HepG2 (cell line): ENCODE data around the gene ADGRL3. TPM values are rescaled to one million over a fixed set of nuclear protein-coding genes. Genes with fewer than 3 reads are reported as not detected.

Experiments used
- ATAC-seq: fragments of 200-7000 bp; cut with Tn5 transposase; 3 replicates; pipeline ENCODE4 v1.9.1; 2020; ENCODE audit warnings: mild to moderate bottlenecking, moderate library complexity
- BruUV-seq: library from RNA; stranded (reverse); fragments of 400-500 nt; replicated peaks from 2 replicates; lab custom pipeline; 2021; lab: Mats Ljungman, UMichigan
- CTCF ChIA-PET: fragments of 300-600 bp; formaldehyde crosslinking; extraction: SDS; loops from one replicate; lab custom pipeline; 2021; ENCODE audit warnings: low total read pairs, inconsistent platforms, low intra/inter-chr PET ratio; lab: Yijun Ruan, JAX
- POLR2A ChIA-PET: fragments of 350-600 bp; sonication (Branson Sonifier 250); formaldehyde crosslinking; loops from one replicate; lab custom pipeline; 2020; ENCODE audit warnings: antibody characterized with exemption, inconsistent platforms; lab: Yijun Ruan, JAX
- DNase-seq: peaks from one replicate; pipeline ENCODE4 v3.0.0-alpha.2; 2015; ENCODE audit warnings: low spot score
- FAIRE-seq: peaks from 3 replicates; lab custom pipeline; 2011; peaks lifted over from hg19 to GRCh38; lab: Jason Lieb, UNC
- H2AFZ ChIP-seq: one replicate; pipeline ENCODE4 v1.6.1; 2011; ENCODE audit warnings: low read length, inconsistent platforms
- H3K27ac ChIP-seq: fragments of 300-600 bp; 3 replicates; pipeline ENCODE4 v1.8.0; 2011; ENCODE audit warnings: mixed run types, mild to moderate bottlenecking, mixed read lengths, low read length, inconsistent platforms; ENCODE audit not compliant: insufficient read depth; ENCODE audit errors: extremely low read length
- H3K27me3 ChIP-seq, 2 experiments: fragments of 200-600 bp in 1 of 2; 2 replicates in 1 of 2; 3 replicates in 1 of 2; pipeline versions ENCODE4 v1.6.0 to v1.8.0; 2011; ENCODE audit warnings: low read length in 2 of 2, mild to moderate bottlenecking in 2 of 2, moderate library complexity in 2 of 2, inconsistent platforms in 1 of 2; ENCODE audit not compliant: insufficient read depth in 2 of 2, control insufficient read depth in 1 of 2
- H3K36me3 ChIP-seq, 2 experiments: fragments of 200-600 bp in 1 of 2; replicated peaks in 1 of 2; 2 replicates in 1 of 2; 3 replicates in 1 of 2; pipeline versions ENCODE4 v1.5.1 to v1.8.0; 2011; ENCODE audit warnings: low read length in 2 of 2, inconsistent platforms in 1 of 2; ENCODE audit not compliant: insufficient read depth in 2 of 2, control insufficient read depth in 1 of 2
- H3K4me1 ChIP-seq: 2 replicates; pipeline ENCODE4 v1.5.1; 2012; ENCODE audit warnings: low read length, inconsistent platforms; ENCODE audit not compliant: insufficient read depth
- H3K4me2 ChIP-seq: 2 replicates; pipeline ENCODE4 v1.6.0; 2011; ENCODE audit warnings: low read depth, low read length, inconsistent platforms
- H3K4me3 ChIP-seq, 3 experiments: fragments of 200-600 bp in 1 of 3; sonication (generic), shearing (Covaris generic) in 1 of 3; replicated peaks in 1 of 3; 2 replicates each; pipeline ENCODE4 v1.5.1; 2011 to 2016; ENCODE audit warnings: low read length in 3 of 3, inconsistent platforms in 2 of 3, low read depth in 2 of 3, mild to moderate bottlenecking in 2 of 3, control low read depth in 1 of 3, mixed read lengths in 1 of 3; ENCODE audit not compliant: insufficient read depth in 1 of 3
- H3K79me2 ChIP-seq: one replicate; pipeline ENCODE4 v1.6.1; 2011; ENCODE audit warnings: low read length, inconsistent platforms; ENCODE audit not compliant: insufficient read depth
- H3K9ac ChIP-seq: 2 replicates; pipeline ENCODE4 v1.6.0; 2011; ENCODE audit warnings: mild to moderate bottlenecking, low read depth, low read length, inconsistent platforms; ENCODE audit not compliant: insufficient read depth
- H3K9me3 ChIP-seq: 2 replicates; pipeline ENCODE4 v1.5.1; 2012; ENCODE audit warnings: mild to moderate bottlenecking, low read length
- H4K20me1 ChIP-seq: 2 replicates; pipeline ENCODE4 v1.6.0; 2011; ENCODE audit warnings: inconsistent platforms, mild to moderate bottlenecking, low read length, moderate library complexity; ENCODE audit not compliant: insufficient read depth
- CHD2 ChIP-seq: IDR thresholded peaks from 2 replicates; pipeline ENCODE4 v1.6.1; 2011; ENCODE audit warnings: low read depth, low read length, improper control_type of control experiment
- RBAK ChIP-seq: sonication (generic); formaldehyde crosslinking; IDR thresholded peaks from 2 replicates; pipeline ENCODE4 v1.5.1; 2020; ENCODE audit warnings: mild to moderate bottlenecking, missing genetic modification reagents
- RCOR2 ChIP-seq: IDR thresholded peaks from 2 replicates; pipeline ENCODE4 v1.6.1; 2016; ENCODE audit warnings: missing biosample characterization, missing genetic modification reagents
- ZSCAN20 ChIP-seq: sonication (generic); formaldehyde crosslinking; IDR thresholded peaks from 2 replicates; pipeline ENCODE4 v1.4.0; 2020; ENCODE audit warnings: missing genetic modification reagents, mild to moderate bottlenecking, borderline replicate concordance
- WGBS: methylation state at CpG from one replicate; pipeline ENCODE4 v1.1.6; 2017; ENCODE audit warnings: low lambda C conversion rate; 5-methylcytosine and 5-hydroxymethylcytosine counted together
- in situ Hi-C: cut with HindIII; loops from 2 replicates; pipeline ENCODE4 v1.10.0; 2017; ENCODE audit warnings: low pct_unique_long_range_greater_than_20kb; ENCODE audit not compliant: extremely low pct_ligation_motif_present
- intact Hi-C: fragments of 100-400 bp; cut with micrococcal nuclease; formaldehyde crosslinking; loops from one replicate; pipeline ENCODE4 v1.10.0; 2022; ENCODE audit not compliant: unreplicated experiment
- polyA plus RNA-seq, 8 experiments: library from polyadenylated mRNA; depleted of rRNA in 3 of 8; stranded (reverse) in 7 of 8; unstranded in 1 of 8; fragments of >200 nt; fragmentation: Illumina TruSeq in 4 of 8; extraction: Trizol in 4 of 8; gene quantifications; 2 replicates each; pipeline versions ENCODE4 v1.2.1 to v1.2.3, GENCODE V29; 2011 to 2016; ENCODE audit warnings: low read depth in 4 of 8, missing spikeins in 1 of 8, mixed read lengths in 1 of 8; ENCODE audit not compliant: insufficient read depth in 1 of 8
- total RNA-seq, 5 experiments: library from RNA; depleted of rRNA; stranded (reverse); fragments of >200 nt; fragmentation: Illumina TruSeq; extraction: Trizol; gene quantifications; 2 replicates each; pipeline ENCODE4 v1.2.3, GENCODE V29; 2016; ENCODE audit warnings: low read depth in 1 of 5
- TF ChIP-seq, protein P1 (sequence below): IDR thresholded peaks from 2 replicates; pipeline ENCODE4 v1.4.0; 2020; ENCODE audit warnings: mild to moderate bottlenecking, missing genetic modification reagents
- TF ChIP-seq, protein P2 (sequence below): sonication (generic); formaldehyde crosslinking; IDR thresholded peaks from 2 replicates; pipeline ENCODE4 v1.5.0; 2020; ENCODE audit warnings: missing genetic modification reagents, mild to moderate bottlenecking, borderline replicate concordance
- TF ChIP-seq, protein P3 (sequence below): sonication (generic); formaldehyde crosslinking; IDR thresholded peaks from 2 replicates; pipeline ENCODE4 v1.5.0; 2020; ENCODE audit warnings: missing genetic modification reagents

The ADGRL3 gene
- total and polyA plus RNA-seq, 2 of the 13 experiments (the other 11 are each of a cell fraction or from before 2014, with no cell fraction given), result 0.04 to 0.05 TPM

DNA sequence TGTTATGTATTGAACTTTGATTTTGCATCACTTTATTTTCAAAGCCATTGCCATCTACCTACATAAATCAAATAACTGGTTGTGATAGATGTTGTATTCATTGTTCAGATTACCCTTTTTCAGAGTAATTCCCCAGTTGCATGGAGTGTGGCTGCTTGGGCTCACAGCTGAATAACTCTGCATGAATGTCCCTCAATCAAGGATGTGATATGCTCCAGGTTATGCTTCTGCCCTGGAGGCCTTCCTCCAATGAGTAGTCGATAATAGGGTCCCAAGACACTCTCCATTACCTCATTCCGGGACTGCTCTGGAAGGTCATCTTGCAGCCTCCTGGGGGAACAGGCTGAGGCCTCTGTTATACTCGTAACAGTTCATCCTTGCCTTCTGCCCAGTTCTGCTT lies 251.8 kb downstream of the ADGRL3 start (continued):
- TF ChIP-seq, protein P1, sequence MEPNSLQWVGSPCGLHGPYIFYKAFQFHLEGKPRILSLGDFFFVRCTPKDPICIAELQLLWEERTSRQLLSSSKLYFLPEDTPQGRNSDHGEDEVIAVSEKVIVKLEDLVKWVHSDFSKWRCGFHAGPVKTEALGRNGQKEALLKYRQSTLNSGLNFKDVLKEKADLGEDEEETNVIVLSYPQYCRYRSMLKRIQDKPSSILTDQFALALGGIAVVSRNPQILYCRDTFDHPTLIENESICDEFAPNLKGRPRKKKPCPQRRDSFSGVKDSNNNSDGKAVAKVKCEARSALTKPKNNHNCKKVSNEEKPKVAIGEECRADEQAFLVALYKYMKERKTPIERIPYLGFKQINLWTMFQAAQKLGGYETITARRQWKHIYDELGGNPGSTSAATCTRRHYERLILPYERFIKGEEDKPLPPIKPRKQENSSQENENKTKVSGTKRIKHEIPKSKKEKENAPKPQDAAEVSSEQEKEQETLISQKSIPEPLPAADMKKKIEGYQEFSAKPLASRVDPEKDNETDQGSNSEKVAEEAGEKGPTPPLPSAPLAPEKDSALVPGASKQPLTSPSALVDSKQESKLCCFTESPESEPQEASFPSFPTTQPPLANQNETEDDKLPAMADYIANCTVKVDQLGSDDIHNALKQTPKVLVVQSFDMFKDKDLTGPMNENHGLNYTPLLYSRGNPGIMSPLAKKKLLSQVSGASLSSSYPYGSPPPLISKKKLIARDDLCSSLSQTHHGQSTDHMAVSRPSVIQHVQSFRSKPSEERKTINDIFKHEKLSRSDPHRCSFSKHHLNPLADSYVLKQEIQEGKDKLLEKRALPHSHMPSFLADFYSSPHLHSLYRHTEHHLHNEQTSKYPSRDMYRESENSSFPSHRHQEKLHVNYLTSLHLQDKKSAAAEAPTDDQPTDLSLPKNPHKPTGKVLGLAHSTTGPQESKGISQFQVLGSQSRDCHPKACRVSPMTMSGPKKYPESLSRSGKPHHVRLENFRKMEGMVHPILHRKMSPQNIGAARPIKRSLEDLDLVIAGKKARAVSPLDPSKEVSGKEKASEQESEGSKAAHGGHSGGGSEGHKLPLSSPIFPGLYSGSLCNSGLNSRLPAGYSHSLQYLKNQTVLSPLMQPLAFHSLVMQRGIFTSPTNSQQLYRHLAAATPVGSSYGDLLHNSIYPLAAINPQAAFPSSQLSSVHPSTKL (CRISPR knock-in tag), result no peak
- TF ChIP-seq, all 625 proteins: peak for 0

DNA sequence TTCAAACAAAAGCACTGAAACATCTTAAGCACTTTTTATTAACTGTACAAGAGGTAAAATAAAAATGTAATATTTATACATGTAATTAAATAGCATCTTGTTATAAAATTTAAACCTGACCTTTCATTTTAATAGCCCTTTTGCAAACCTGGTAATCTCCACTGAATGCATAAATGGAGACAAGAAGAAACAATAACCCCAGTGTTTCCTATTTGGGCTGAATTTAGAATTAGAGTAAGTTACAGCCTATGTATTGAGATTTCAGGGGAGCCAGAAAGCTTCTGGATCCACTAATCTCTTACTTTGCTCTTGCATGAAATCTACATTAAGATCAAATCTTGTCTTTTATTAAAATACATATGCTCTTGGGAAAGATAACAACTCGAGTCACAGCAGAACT lies 261.8 kb downstream of the ADGRL3 start:
- ChIA-PET CTCF (no interaction called here), POLR2A (no interaction called here)
- no peak overlapping the region for H2AFZ ChIP-seq
- FAIRE-seq (no peak), ATAC-seq (no peak), DNase-seq (no peak)
- intact Hi-C loops (loop anchor here (1.0 kb wide), 1 partner anchor 33 kb away; no protein-coding TSS in a partner anchor), in situ Hi-C loops (no loop called here)
- H3K4me2 ChIP-seq, result peak overlapping the region; percentile 11; the same call in 1 of the 2 replicates
- no peaks in the 10 kb centered on the region for H3K27me3 ChIP-seq
- no peak overlapping the region for H3K27ac ChIP-seq
- H3K4me1 ChIP-seq, result peaks cover 14% of the 10 kb centered on the region
- TF ChIP-seq RBAK (no peak), RCOR2 (CRISPR knock-in tag) (no peak), ZSCAN20 (no peak), CHD2 (no peak)
- TF ChIP-seq, protein P2, sequence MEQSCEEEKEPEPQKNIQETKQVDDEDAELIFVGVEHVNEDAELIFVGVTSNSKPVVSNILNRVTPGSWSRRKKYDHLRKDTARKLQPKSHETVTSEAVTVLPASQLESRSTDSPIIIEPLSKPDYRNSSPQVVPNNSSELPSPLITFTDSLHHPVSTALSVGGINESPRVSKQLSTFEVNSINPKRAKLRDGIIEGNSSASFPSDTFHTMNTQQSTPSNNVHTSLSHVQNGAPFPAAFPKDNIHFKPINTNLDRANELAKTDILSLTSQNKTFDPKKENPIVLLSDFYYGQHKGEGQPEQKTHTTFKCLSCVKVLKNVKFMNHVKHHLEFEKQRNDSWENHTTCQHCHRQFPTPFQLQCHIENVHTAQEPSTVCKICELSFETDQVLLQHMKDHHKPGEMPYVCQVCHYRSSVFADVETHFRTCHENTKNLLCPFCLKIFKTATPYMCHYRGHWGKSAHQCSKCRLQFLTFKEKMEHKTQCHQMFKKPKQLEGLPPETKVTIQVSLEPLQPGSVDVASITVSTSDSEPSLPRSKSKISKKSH (CRISPR knock-in tag), result no peak
- TF ChIP-seq, protein P3, sequence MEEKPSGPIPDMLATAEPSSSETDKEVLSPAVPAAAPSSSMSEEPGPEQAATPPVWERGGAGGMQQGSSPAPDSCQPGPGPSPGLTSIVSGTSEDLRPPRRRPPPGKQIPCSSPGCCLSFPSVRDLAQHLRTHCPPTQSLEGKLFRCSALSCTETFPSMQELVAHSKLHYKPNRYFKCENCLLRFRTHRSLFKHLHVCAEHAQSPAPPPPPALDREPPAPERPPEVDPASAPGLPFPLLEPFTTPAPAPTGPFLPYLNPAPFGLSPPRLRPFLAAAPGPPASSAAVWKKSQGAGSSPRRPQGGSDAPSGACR, result no peak
- no peaks in the 10 kb centered on the region for H3K79me2 ChIP-seq
- H3K36me3 ChIP-seq, result no peaks in the 10 kb centered on the region
- no TSS peak for BruUV-seq
- 0% methylated on average over 1 of the region's 1 CpG for WGBS
- H3K9ac ChIP-seq, result no peak overlapping the region
- no peaks in the 10 kb centered on the region for H4K20me1 ChIP-seq
- no peak overlapping the region for H3K4me3 ChIP-seq
- H3K9me3 ChIP-seq, result no peaks in the 10 kb centered on the region
